WTC11 (cell line): Measurements from ENCODE around the gene OASL. TPM values are rescaled to one million over a fixed set of nuclear protein-coding genes. Genes with fewer than 3 reads are reported as not detected.

Experiments
- ATAC-seq: fragments of 200-7000 bp; cut with Tn5 transposase; 2 replicates; pipeline ENCODE4 v1.10.0; 2021; ENCODE audit warnings: mild to moderate bottlenecking, moderate library complexity
- CTCF ChIA-PET: fragments of 300-600 bp; sonication (Branson Sonifier 250); formaldehyde crosslinking; loops from one replicate; lab custom pipeline; 2021; ENCODE audit warnings: antibody characterized with exemption; lab: Charles Lee
- POLR2A ChIA-PET: fragments of 350-600 bp; sonication (Branson Sonifier 250); formaldehyde crosslinking; loops from one replicate; lab custom pipeline; 2021; ENCODE audit warnings: antibody characterized with exemption; lab: Charles Lee
- DNase-seq: peaks from one replicate; pipeline ENCODE4 v3.0.0; 2021; ENCODE audit warnings: low spot score
- H3K27ac Mint-ChIP-seq: 2 replicates; pipeline ENCODE4 v1.8.0; 2021; ENCODE audit warnings: mixed read lengths
- H3K27me3 Mint-ChIP-seq: 2 replicates; pipeline ENCODE4 v1.8.0; 2021; ENCODE audit warnings: low read depth, mild to moderate bottlenecking, moderate library complexity, mixed read lengths
- H3K36me3 Mint-ChIP-seq: 2 replicates; pipeline ENCODE4 v1.8.0; 2021; ENCODE audit warnings: mixed read lengths
- H3K4me1 Mint-ChIP-seq: 2 replicates; pipeline ENCODE4 v1.8.0; 2022; ENCODE audit warnings: mixed read lengths
- H3K4me3 Mint-ChIP-seq: 2 replicates; pipeline ENCODE4 v1.8.0; 2021; ENCODE audit warnings: mild to moderate bottlenecking, moderate library complexity, mixed read lengths
- H3K9me3 Mint-ChIP-seq: 2 replicates; pipeline ENCODE4 v1.8.0; 2021; ENCODE audit warnings: mixed read lengths
- CDX4 ChIP-seq: fragments of 250-450 bp; sonication (Bioruptor Pico); IDR thresholded peaks from 2 replicates; pipeline ENCODE4 v1.9.0; 2021; ENCODE audit warnings: moderate library complexity, mild to moderate bottlenecking, inconsistent platforms, borderline replicate concordance
- GABPB1 ChIP-seq: sonication (generic); formaldehyde crosslinking; IDR thresholded peaks from 2 replicates; pipeline ENCODE4 v1.8.1; 2023; ENCODE audit warnings: mild to moderate bottlenecking, missing genetic modification reagents
- NFATC4 ChIP-seq: fragments of 250-450 bp; sonication (Bioruptor Pico); IDR thresholded peaks from 2 replicates; pipeline ENCODE4 v1.9.0; 2021; ENCODE audit warnings: mild to moderate bottlenecking
- NFYB ChIP-seq: sonication (generic); formaldehyde crosslinking; conservative IDR thresholded peaks from 2 replicates; pipeline ENCODE4 v1.8.0; 2022; ENCODE audit warnings: low read depth, missing genetic modification reagents
- PREB ChIP-seq: sonication (generic); formaldehyde crosslinking; IDR thresholded peaks from 2 replicates; pipeline ENCODE4 v1.8.1; 2022; ENCODE audit warnings: mild to moderate bottlenecking, missing genetic modification reagents, moderate library complexity, borderline replicate concordance
- SOX15 ChIP-seq: fragments of 250-450 bp; sonication (Bioruptor Pico); IDR thresholded peaks from 2 replicates; pipeline ENCODE4 v1.9.0; 2021; ENCODE audit warnings: mild to moderate bottlenecking
- TP53 ChIP-seq: sonication (generic); formaldehyde crosslinking; IDR thresholded peaks from 2 replicates; pipeline ENCODE4 v1.8.1; 2023; ENCODE audit warnings: mild to moderate bottlenecking, missing genetic modification reagents
- USF1 ChIP-seq: sonication (generic); formaldehyde crosslinking; IDR thresholded peaks from 2 replicates; pipeline ENCODE4 v1.8.0; 2022; ENCODE audit warnings: mild to moderate bottlenecking, missing genetic modification reagents
- ZNF396 ChIP-seq: fragments of 250-450 bp; sonication (Bioruptor Pico); IDR thresholded peaks from 2 replicates; pipeline ENCODE4 v1.8.0; 2021; ENCODE audit warnings: mild to moderate bottlenecking, moderate library complexity, borderline replicate concordance
- ZNF532 ChIP-seq: fragments of 250-450 bp; sonication (Bioruptor Pico); IDR thresholded peaks from 2 replicates; pipeline ENCODE4 v1.9.0; 2021; ENCODE audit warnings: mild to moderate bottlenecking, borderline replicate concordance
- total RNA-seq: library from RNA; stranded (reverse); gene quantifications from 3 replicates; pipeline ENCODE4 v1.2.3, GENCODE V29; 2021

The OASL gene
- total RNA-seq, 1 experiment from 2014 or later, result 0.28 TPM

- TF ChIP-seq ZNF532 (CRISPR knock-in tag), result no peak
- TF ChIP-seq PREB (CRISPR knock-in tag), result no peak
Measured at GRCh38 chr12:121087467-121088194, 48.6 kb upstream of the OASL start (continued).

- DNase-seq, result no peak
- ChIA-PET CTCF (interaction anchor here (0.6 to 2.8 kb wide), 4 partner anchors 9 to 137 kb away, joined by 3 to 15 read pairs (median 4); no protein-coding TSS in a partner anchor), POLR2A (no interaction called here)
- ATAC-seq, result no peak
- Mint-ChIP-seq H3K9me3 (no peaks in the 10 kb centered on the region; the same call in 1 of the 2 replicates), H3K36me3 (no peaks in the 10 kb centered on the region), H3K27me3 (peaks cover 4% of the 10 kb centered on the region; the same call in 1 of the 2 replicates), H3K27ac (no peak overlapping the region), H3K4me3 (no peak overlapping the region), H3K4me1 (peaks cover 13% of the 10 kb centered on the region)
- TF ChIP-seq TP53, result no peak
- no peak for TF ChIP-seq ZNF396 (CRISPR knock-in tag)
- no peak for TF ChIP-seq CDX4 (CRISPR knock-in tag)
- TF ChIP-seq USF1, result no peak
- no peak for TF ChIP-seq NFYB
- TF ChIP-seq GABPB1 (CRISPR knock-in tag), result no peak
- TF ChIP-seq SOX15, result no peak
- no peak for TF ChIP-seq ZNF532 (CRISPR knock-in tag)
- TF ChIP-seq NFATC4 (CRISPR knock-in tag), result no peak
Measured at GRCh38 chr12:121086781-121087295, 47.8 kb upstream of the OASL start.
